Activated T-cell treated with anti-CD3 and anti-CD28 coated beads for 1 hour (primary cell): Measurements from ENCODE around the gene LRRC4B.
"Not testable (repeated sequence)": the region's sequence is repeated elsewhere in the genome, so short reads cannot be mapped to it uniquely, and the experiment has no call there.

Source experiments
- DNase-seq: peaks from one replicate; pipeline ENCODE4 v3.0.0-alpha.2; 2020; ENCODE audit warnings: low read depth

The LRRC4B gene

DNA sequence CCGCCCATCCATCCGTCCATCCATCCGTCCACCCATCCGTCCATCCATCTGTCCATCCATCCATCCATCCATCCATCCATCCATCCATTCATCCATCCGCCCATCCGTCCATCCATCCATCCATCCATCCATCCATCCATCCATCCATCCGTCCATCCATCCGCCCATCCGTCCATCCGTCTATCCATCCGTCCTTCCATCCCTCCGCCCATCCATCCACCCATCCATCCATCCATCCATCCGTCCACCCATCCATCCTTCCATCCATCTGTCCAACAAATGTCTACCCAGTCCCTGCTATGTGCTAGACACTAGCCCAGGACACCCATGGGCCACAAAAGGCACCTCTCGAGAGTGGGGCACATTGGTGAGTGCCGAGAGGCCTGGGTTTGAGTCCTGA is 15.7 kb downstream of the LRRC4B start:
- DNase-seq: no peak

DNA sequence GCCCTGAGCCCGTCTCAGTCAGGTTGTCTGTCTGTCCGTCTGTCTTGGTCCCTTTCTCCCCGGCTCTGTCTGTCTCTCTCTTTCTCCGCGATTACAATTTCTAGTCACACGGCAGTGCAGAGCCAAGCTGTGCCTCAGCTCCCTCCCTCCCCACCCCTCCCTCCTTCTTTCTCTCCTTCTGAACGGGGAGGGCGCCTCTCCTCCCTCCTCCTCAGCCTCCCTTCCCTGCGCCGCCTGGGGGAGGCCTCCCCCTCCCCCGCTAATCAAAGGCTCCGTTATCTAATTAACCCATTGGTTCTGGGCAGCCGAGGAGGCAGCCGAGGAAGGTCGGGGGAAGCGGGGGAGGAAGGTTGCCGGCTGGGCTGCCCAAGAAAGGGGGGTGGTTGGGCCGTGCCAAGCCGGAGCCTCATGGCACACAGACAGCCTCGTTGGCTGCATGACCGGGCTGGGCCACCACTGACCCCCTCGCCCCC is 16.5 kb downstream of the LRRC4B start:
- DNase-seq: no peak

DNA sequence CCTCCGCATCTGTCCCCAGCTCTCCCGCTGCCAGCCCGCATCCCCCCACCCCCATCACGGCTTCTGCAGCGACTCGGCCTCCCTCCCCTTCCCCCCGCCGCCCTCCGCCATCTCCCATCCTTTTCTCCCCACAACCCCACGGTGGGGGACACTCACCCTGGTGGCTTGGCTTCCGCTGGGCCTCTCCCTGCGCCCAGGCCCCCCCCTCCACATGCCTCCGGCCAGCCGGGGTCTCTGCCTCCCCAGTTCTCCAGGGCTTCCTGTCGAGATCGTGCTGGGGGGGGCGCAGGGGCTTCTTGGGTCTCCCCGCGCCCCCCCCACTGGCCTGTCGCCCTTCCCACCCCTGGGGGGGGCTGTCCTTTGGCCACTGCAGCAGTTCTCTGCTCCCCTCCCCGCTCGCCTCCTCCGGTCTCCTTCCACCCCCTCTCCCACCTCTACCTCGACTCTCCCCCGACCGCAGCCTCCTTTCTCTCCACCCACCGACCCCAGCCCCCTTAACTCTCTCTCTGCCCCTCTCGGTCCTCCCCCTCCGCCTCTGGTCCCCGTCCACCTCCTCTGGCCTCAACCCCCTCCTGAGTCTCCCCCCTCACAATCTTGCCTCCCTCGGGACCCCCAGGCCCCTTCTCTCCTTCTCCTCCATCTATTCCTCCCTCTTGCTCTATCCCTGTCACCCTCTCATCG is 17.1 kb downstream of the LRRC4B start:
- no peak for DNase-seq

DNA sequence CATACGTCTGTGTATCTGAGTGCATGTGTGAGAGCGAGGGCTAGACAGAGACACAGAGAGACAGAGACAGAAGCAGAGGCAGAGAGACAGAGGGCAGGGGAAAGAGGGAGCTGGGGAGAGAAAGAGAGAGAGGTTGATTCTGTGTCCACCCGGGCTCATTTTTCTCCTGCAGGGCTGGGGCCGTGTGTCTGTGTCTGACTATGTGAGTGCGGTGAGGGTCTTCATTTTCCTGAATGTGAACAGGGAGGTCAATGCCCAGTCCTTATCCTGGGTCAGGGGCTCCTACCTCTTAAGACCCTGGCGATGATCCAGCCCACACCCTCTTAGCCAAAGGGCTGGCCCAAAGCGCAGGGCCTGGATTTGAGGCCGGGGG is 17.7 kb downstream of the LRRC4B start:
- no peak for DNase-seq

DNA sequence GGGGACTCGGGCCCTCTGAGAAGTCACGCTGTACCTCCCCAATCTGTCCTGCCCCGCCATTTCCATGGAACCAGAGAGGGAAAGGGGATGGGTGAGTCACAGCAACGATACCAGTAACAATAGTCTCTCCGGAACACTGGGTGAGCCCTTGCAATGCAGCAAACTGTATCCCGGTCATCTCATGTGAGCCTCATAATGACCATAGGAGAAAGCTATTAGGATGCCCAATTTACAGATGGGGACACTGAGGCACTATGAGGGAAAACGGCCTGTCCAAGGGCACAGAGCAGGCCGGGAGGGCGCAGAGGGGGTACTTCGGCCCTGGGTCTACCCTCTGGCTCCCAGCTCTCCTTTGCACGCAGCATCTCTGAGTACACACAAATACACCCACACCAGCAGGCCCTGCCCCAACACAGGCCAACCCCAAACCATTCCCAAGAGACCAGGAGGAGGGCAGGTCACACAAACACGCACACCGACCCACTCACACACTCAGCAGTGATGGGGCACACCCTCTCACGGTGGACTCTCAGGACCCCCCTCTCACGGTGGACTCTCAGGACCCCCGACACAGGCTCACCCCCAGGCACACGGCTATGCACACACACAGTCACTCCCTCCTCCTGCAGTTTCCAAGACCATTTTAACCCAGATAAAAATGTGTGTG is 18.2 kb downstream of the LRRC4B start:
- DNase-seq: no peak

DNA sequence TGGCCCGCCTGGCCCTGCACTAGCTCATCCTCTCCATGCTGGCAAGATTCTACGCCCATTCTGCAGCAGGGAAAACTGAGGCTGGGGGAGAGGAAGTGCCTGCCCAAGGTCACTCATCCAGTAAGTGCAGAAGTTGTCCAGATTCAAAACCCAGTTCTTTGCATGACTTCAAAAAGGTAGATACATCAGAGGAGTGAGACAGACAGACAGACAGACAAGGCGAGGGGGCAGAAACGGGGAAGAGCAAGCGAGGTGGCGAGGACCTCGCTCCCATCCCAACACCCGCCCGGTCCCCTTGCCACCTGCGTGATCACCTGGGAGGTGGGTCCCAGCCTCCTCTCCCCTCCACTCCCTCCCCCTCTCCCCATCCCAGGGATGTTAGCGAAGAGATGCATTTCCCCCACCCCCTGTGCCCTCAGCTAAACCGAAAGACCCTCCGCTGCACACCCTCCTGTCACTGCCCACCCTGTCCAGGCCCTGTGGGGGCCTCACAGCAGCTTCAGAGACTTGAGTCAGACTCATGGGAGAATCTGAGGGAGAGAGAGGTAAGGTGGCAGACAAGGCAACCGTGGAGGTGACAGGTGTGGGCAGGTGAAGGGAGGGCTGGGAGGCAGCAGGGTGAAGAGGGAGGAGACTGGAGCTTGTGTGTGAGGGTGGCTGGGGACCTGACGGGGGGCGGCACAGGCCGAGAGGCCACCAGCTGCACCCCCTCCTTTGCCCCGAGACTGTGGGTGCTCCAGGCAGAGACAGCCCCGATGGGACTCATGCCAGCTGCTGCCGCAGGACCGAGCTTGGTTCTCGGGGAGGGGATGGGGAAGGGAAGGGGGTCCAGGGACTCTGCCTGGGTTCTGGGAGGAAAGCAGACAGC is 18.9 kb downstream of the LRRC4B start:
- no peak for DNase-seq

DNA sequence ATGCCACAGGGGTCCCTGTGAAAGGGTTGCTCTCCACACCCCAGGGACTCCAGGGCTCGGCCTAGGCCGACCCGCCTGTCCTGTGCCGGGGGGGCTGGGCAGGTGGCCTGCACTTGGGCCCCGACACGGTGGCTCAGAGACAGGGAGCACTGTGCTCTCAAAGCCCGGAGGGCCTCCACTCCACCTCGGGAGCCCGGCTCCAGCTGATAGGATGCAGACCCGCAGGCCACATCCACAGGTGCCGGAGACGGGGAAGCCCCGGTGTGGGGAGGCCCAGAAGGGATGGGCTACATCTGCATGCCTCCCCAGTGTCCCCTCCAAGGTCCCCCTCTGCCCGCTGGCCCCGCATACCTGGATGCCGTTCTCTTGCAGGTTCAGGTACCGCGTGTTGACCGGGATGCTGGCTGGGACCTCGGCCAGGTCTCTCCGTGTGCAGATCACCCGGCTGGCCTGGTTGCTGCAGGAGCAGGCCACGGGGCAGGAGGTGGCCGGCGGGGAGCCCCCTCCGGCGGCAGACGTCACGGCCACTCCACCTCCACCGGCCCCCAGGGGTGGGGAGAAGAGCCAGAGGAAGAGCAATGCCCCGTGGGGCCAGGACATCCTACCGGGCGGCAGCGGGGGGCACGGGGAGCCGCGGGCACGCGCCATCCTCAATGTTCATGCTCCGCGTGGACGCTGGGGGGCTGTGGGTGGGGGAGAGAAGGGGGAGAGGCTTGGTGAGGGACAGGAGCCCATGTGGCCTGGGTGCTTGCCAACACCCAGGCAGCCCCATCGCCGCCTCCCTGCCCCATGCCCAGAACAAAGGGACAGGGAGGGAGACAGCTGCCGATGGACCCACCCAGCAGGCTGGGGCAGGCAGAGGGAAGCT is 19.8 kb downstream of the LRRC4B start:
- DNase-seq: no peak

DNA sequence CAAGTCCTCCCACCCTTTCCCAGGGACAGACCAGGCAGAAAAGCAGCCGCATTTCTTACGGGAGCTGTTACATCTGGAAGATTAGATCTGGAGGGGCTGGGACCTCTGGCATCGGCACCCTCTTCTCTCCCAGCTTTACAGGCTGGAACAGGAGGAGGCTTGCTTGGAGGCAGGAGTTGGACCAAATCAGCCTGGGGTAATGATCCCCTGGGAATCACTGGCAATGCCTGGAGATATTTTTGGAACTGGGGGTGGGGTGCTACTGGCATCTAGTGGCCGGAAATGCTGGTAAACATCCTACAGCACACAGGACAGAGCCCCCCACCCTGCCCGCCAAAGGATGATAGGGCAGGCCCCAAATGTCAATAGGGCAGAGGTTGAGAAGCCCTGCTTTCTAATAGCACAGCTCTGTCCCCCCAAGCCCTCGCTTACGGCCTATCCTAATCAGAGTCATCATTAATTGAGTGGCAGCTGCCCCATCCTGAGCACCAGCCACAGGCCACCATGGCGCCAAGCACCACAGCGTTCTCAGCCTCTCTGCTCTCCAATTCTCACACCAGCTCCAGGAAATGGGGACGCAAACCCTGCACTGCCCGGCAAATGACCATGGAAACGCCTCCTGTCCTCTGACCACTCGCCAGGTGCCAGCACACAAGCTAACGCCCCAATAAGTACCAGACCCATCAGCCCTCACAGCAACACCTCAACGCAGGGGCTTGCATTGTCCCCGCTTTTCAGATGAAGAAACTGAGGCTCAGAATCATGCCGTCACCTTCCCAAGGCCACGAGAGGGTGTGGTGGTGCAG is 20.6 kb downstream of the LRRC4B start:
- no peak for DNase-seq

DNA sequence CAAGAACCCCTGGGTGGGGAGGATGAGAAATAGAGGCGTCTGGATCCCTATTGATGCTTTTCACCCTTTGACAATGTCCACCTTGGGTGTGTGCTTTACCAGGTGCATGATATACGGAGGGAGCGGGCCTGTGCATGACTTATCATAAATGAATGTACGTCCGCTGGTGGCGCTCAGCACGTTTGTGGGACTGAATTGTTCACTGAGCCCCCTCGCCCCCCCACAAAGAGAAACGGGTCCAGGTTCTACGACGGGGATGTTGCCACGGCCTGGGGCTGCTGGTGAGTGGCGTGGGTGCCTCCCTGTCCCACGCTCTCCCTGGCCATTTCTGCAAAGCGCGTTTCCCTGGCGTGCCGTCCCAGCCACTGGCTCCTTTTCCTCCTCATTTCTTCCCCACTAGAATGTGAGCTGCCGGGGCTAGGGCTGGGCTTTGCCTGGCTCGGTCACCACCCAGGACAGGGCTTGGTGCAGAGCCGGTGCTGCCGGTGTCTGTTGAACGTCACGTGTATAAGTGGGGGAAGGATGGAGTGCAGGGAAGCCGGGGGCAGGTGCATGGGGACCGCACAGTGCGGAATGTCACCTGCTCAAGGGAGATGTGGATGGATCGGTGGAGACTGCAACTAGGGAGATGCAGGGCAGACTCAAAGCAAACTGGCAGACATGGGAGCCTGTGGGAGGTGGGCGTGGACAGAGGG is 21.6 kb downstream of the LRRC4B start:
- DNase-seq: no peak

DNA sequence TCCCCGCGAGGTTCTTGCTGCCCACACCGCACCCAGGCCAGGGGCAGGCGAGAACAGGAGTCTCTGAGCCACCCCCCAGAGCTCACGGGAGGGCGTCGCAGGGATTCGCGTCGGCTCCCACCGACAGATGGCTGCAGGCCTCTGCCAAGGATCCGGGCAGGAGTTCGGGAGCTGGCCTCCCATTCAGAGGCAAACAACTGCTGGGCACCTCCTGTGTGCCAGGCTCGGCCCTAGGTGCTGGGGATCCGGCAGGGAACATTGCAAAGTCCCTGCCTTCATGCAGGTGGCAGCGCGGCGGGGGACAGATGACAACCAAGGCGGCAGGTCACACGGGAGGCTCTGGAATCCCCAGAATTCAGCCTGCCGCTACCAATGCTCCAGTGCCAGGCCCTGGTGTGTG is 25.3 kb downstream of the LRRC4B start:
- DNase-seq: no peak

DNA sequence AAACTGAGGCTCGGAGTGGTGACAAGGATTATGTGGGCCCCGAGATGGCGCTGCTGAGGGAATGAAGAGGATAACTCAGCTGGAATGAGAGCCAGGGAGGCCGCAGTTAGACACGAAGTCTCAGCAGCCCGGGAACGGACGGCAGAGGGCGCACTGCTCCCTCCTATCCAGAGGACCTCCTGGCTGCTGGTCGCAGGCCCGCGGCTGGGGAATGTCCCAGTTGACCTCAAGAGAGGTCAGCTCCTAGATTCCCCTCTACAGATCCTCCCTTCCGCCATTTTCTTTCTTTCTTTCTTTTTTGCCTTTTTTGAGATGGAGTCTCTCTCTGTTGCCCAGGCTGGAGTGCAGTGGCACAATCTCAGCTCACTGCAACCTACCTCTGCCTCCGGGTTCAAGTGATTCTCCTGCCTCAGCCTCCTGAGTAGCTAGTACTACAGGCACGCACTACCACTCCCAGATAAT is 30.4 kb downstream of the LRRC4B start:
- peak; percentile 54 for DNase-seq

DNA sequence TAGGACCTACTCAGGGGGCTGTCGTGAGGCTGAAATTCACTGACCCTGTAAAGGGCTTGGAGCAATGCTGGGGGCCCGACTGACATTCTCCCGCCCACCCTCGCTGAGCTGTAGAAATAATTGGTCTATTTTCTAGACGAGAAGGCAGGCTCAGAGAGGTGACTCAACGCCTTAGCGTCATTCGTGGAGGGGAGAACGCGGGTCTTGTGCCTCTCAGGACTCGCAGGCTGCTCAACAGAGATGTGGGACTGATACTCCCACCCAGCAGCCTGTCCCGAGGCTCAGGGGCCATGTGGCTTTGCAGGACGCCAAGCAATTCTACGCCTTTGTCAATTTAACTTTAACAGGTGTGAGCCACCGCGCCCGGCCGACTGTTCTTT is 30.9 kb downstream of the LRRC4B start:
- DNase-seq: no peak

DNA sequence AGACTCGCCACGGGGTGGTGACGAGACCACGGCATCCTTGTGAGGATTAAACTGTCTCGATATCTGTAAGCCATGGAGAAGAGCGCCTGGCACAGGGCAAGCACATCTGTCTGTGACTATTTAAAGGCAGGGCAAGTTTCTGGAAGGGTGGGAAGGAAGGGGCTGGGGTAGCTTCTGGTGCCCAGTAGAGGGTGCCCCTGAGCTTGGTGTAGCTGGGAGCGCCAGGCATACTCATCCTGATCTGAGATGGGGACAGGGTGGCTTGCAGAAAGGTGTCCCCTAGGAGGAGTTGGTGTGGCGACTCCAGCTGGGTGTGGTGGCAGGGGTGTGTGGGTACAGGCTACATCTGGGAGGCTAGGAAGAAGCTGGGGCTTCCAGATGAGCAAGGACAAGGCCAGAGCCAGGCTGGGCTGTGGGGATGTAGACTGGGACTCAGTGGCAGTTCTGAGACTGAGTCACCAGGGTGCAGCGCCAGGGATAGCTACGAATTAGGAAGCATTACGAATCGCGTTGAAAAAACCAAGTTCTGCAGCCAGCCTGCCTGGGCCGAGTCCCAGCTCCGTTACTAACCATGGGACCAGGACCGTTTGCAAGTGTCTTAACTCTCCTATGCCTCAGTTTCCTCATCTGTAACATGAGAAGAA is 31.5 kb downstream of the LRRC4B start:
- DNase-seq: no peak

DNA sequence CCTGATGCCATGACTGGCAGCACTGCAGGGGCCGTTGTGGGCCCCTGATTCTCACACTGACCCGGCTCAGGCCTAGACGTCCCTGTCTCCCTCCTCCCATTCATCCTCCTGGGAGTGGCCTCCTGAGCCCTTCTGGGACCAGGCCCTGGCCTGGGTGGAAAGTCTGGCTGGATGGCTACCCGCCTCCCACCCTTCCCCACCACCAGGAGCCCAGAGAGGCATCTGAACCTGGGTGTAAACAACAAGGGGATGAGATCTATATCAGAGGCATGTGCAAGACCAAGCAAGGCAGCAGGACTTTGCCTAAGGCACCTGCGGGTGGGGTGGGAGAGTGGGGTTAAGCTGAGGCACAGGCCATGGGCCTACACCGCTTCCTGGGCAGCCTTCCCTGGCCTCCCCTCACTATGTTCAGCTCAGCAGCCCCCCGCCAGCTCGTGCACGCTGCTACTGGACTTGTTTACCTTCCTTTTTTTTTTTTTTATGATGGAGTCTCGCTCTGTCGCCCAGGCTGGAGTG is 32.5 kb downstream of the LRRC4B start:
- DNase-seq: no peak

DNA sequence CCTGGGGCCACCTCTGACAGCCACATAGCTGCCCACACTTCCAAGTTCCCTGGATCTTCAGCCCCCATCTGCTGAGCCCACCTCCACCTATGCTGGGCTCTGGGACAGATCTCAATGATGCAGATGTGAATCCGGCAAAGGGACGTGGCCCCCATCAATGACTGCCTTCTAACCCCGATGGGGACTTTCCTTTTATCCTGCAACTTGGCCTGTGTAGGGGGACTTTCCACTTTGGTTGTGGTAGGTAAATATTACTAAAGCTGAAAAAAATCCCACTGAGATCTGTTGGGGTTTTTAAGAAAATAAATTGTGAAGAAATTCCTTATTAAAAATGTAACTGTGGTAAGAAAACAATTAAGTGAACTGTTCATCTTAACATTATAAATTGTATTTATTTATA is 33.8 kb downstream of the LRRC4B start:
- no peak for DNase-seq

DNA sequence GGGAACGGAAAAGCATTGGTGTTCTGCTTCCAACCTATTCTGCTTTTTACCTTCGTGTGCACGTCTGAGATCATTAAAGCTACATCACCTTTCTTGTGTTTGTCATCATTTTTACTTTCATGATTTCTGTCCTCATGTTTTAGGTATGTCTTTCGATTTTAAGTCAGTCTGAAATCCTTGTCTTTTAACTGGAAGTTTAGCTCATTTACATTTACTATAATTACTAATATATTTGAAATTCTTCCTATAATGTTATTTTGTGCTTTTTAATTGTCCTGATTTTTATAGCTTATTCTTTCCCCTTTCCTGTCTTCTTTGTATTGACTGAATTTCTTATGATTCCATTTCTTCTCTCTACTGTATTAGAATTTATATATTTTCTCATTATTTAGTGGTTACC is 35.3 kb downstream of the LRRC4B start:
- DNase-seq: no peak

DNA sequence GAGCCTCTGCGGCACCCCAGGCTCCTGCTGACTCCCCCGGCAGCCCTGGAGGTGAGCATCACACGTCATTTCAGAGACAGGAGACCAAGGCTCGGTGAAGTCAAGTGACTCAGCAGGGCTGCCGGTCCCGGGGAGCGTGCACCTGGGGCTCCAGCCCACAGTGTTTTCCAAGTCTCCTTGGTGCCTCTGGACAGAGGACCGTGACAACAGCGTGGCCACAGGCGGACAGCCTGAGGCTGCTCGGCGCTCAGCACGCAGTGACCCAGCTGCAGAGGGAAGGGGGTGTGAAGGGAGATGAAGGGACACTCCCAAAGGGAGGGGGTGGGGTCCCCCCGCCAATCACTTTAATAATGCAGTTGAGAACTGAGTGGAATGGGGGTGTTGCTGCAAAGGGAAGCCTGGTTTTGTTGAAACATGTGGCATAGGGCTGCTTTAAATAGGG is 37.0 kb downstream of the LRRC4B start:
- DNase-seq: no peak

DNA sequence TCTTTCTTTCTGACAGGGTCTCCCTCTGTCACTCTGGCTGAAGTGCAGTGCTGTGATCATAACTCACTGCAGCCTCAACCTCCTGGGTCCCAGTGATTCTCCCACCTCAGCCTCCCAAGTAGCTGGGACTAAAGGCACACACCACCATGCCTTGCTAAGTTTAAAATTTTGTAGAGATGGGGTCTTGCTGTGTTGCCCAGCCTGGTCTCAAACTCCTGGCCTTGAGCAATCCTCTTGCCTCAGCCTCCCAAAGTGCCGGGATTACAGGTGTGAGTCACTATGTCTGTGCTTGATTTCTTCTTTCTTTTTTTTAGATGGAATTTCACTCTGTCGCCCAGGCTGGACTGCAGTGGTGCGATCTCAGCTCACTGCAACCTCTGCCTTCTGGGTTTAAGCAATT is 40.2 kb downstream of the LRRC4B start:
- not testable (repeated sequence) for DNase-seq

DNA sequence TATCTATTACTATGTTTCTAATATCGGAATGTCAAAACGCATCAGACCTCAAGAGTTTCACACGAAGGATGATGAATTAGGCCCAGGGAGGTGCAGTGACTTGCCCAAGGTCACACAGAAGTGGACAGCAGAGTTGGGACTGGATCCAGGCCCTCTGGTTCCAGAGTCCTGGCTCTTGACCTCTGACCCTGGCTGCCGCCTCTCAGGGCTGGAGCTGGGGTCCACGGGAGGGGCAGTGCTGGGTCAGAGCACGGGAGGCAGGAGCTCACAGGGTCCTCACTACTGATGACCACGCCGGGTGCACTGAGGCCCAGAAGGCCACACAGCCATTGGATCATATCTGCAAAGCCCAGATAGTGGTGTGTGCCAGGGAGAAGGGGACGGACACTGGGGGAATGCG is 45.4 kb downstream of the LRRC4B start:
- DNase-seq: no peak
